Measurements from ENCODE around the gene RPL39.
A peak's percentile ranks its signal among the peaks of the same experiment; 100 is the strongest.

Gene RPL39

GRCh38 chrX:119758731-119759247 lies 32.6 kb downstream of the RPL39 start:
- TF ChIP-seq CTCF (IDR thresholded peaks at IDR 0.05), result no peak
- Histone ChIP-seq H3K4me1 (ENCODE audit: control insufficient read depth in 1 of 2, insufficient read depth in 1 of 2, low read depth in 1 of 2, low read length in 1 of 2) (peaks cover 48 to 64% of the 10 kb centered on the region in 2 experiments), H3K36me3 (no peaks in the 10 kb centered on the region), H3K9me3 (no peaks in the 10 kb centered on the region), H3K27me3 (no peaks in the 10 kb centered on the region), H3K27ac (peak overlapping the region; percentile 81), H3K4me3 (ENCODE audit: low read depth in 1 of 2, low read length in 1 of 2) (peak overlapping the region; percentile 77 to 79)

GRCh38 chrX:119757979-119758730 lies 33.3 kb downstream of the RPL39 start, which contains the start of gene SOWAHD:
TSS of gene SOWAHD (plus strand) at chrX:119758588. CDS start at chrX:119758668, 80 bp downstream.
- peaks cover 47 to 67% of the 10 kb centered on the region in 2 experiments for H3K4me1 ChIP-seq (ENCODE audit: control insufficient read depth in 1 of 2, insufficient read depth in 1 of 2, low read depth in 1 of 2, low read length in 1 of 2)
- H3K36me3 ChIP-seq, result no peaks in the 10 kb centered on the region
- peak within 1 kb of the TSS; percentile 77 to 79 for H3K4me3 ChIP-seq (ENCODE audit: low read depth in 1 of 2, low read length in 1 of 2)
- H3K27ac ChIP-seq, result peak within 1 kb of the TSS; percentile 81
- no peak for TF ChIP-seq CTCF (IDR thresholded peaks at IDR 0.05)
- H3K27me3 ChIP-seq, result no peaks in the 10 kb centered on the region
- no peaks in the 10 kb centered on the region for H3K9me3 ChIP-seq

- Histone ChIP-seq H3K27me3 (no peaks in the 10 kb centered on the region), H3K36me3 (no peaks in the 10 kb centered on the region), H3K4me1 (ENCODE audit: control insufficient read depth in 1 of 2, insufficient read depth in 1 of 2, low read depth in 1 of 2, low read length in 1 of 2) (peaks cover 47 to 67% of the 10 kb centered on the region in 2 experiments), H3K27ac (peak overlapping the region; percentile 81), H3K4me3 (ENCODE audit: low read depth in 1 of 2, low read length in 1 of 2) (peak overlapping the region; percentile 77 to 79), H3K9me3 (no peaks in the 10 kb centered on the region)
- TF ChIP-seq CTCF (IDR thresholded peaks at IDR 0.05), result no peak
Measured at GRCh38 chrX:119757646-119757978, 33.8 kb downstream of the RPL39 start.

- Histone ChIP-seq H3K4me3 (ENCODE audit: low read depth in 1 of 2, low read length in 1 of 2) (peak overlapping the region; percentile 77 to 79), H3K27me3 (no peaks in the 10 kb centered on the region), H3K36me3 (no peaks in the 10 kb centered on the region), H3K9me3 (no peaks in the 10 kb centered on the region), H3K27ac (peak overlapping the region; percentile 81), H3K4me1 (ENCODE audit: control insufficient read depth in 1 of 2, insufficient read depth in 1 of 2, low read depth in 1 of 2, low read length in 1 of 2) (peaks cover 47 to 65% of the 10 kb centered on the region in 2 experiments)
- no peak for TF ChIP-seq CTCF (IDR thresholded peaks at IDR 0.05)
Measured at GRCh38 chrX:119756926-119757635, 34.3 kb downstream of the RPL39 start.

- Histone ChIP-seq H3K36me3 (no peaks in the 10 kb centered on the region), H3K4me3 (ENCODE audit: low read depth in 1 of 2, low read length in 1 of 2) (peak overlapping the region; percentile 29 to 32), H3K27ac (peak overlapping the region; percentile 81), H3K9me3 (no peaks in the 10 kb centered on the region), H3K4me1 (ENCODE audit: control insufficient read depth in 1 of 2, insufficient read depth in 1 of 2, low read depth in 1 of 2, low read length in 1 of 2) (peaks cover 41 to 55% of the 10 kb centered on the region in 2 experiments), H3K27me3 (no peaks in the 10 kb centered on the region)
- TF ChIP-seq CTCF (IDR thresholded peaks at IDR 0.05), result no peak
Measured at GRCh38 chrX:119755981-119756533, 35.4 kb downstream of the RPL39 start.
